ENCODE results near the gene CHST7. TPM values are rescaled to one million over a fixed set of nuclear protein-coding genes. Genes with fewer than 3 reads are reported as not detected.

Gene CHST7
- total RNA-seq, 1 donor from 2014 or later = 64.6 TPM

DNA sequence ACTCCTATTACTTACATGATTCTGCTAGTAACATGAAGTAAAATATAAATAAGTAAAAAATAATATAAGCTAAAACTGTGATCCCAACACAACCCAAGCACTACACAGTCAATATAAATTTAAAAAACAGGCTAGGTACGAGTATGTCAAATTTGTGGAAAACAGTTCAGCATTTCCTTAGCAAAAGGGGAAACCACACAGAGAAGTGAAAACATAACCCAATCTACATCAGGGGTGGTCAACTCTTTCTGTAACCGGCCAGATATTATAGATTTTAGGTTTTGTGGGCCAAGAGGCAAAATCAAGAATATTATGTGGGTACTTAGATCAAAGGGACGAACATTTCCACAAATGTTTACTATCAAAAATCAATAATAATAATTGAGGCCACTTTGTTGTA, 70.1 kb downstream of the CHST7 start:
- no peaks in the 10 kb centered on the region for H3K36me3 ChIP-seq
- H3K4me1 ChIP-seq = no peaks in the 10 kb centered on the region
- no peak overlapping the region for H3K4me3 ChIP-seq
- no peaks in the 10 kb centered on the region for H3K9me3 ChIP-seq
- no peaks in the 10 kb centered on the region for H3K27me3 ChIP-seq
- H3K27ac ChIP-seq = no peak overlapping the region
- TF ChIP-seq, protein P1, sequence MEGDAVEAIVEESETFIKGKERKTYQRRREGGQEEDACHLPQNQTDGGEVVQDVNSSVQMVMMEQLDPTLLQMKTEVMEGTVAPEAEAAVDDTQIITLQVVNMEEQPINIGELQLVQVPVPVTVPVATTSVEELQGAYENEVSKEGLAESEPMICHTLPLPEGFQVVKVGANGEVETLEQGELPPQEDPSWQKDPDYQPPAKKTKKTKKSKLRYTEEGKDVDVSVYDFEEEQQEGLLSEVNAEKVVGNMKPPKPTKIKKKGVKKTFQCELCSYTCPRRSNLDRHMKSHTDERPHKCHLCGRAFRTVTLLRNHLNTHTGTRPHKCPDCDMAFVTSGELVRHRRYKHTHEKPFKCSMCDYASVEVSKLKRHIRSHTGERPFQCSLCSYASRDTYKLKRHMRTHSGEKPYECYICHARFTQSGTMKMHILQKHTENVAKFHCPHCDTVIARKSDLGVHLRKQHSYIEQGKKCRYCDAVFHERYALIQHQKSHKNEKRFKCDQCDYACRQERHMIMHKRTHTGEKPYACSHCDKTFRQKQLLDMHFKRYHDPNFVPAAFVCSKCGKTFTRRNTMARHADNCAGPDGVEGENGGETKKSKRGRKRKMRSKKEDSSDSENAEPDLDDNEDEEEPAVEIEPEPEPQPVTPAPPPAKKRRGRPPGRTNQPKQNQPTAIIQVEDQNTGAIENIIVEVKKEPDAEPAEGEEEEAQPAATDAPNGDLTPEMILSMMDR (IDR thresholded peaks at IDR 0.05) = no peak
- no peak for DNase-seq (ENCODE audit: low spot score in 2 of 2)
- intact Hi-C loops (cut with DNase I) = no loop called here

DNA sequence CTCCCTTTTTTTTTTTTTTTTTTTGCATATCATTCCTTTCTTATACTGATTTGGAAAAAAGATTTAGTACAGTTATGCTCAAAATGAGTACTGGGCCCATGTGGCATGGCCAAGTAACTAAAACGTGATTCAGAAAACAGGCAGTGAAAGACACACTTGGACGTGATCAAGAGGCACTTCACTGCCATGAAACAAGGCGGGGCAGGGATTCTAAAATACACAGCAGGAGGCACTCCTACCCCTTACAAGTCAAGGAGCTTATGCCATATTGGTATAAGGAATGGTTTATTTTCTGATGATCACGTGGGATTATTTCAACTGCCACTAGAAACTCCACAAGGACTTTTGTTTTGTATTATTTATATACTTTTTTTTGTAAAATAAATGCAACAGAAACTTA, 72.0 kb downstream of the CHST7 start:
- TF ChIP-seq, protein P1 (IDR thresholded peaks at IDR 0.05) = no peak
- Histone ChIP-seq H3K36me3 (no peaks in the 10 kb centered on the region), H3K9me3 (no peaks in the 10 kb centered on the region), H3K27ac (no peak overlapping the region), H3K27me3 (no peaks in the 10 kb centered on the region), H3K4me1 (no peaks in the 10 kb centered on the region), H3K4me3 (no peak overlapping the region)
- DNase-seq (ENCODE audit: low spot score in 2 of 2) = no peak
- intact Hi-C loops (cut with DNase I) = no loop called here

DNA sequence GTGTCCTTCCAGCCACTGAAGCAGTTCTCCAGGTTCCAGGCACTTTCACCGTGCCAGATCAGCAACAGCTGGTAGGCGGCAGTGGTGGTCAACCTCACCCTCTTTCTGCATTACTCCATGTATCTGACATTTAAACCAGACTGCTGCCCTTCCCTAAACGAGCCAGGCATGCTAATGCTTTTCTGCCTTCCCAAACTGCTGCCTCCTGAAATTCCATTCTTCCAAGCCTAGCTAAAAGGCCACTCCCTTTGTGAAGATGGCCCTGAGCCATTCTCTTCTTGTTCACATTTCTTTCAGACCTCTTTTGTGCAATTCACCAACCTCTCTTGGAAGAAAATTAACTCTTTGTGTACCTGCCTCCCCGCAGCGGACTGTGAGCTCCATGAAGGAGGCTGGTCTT, 73.7 kb downstream of the CHST7 start:
- DNase-seq (ENCODE audit: low spot score in 2 of 2) = no peak
- H3K4me1 ChIP-seq = no peaks in the 10 kb centered on the region
- TF ChIP-seq, protein P1 (IDR thresholded peaks at IDR 0.05) = no peak
- no peaks in the 10 kb centered on the region for H3K27me3 ChIP-seq
- intact Hi-C loops (cut with DNase I) = no loop called here
- H3K36me3 ChIP-seq = no peaks in the 10 kb centered on the region
- H3K27ac ChIP-seq = no peak overlapping the region
- no peak overlapping the region for H3K4me3 ChIP-seq
- H3K9me3 ChIP-seq = no peaks in the 10 kb centered on the region

Other genes starting within 250 kb of the CHST7 start
- gene ZNF674, start 28.3 kb upstream of the CHST7 start, total RNA-seq = 2.3 TPM
- gene SLC9A7, start 185.4 kb downstream of the CHST7 start, total RNA-seq = 5.5 TPM

Measured in ascending aorta (tissue), 2 donors.